SK-N-SH treated with all-trans-retinoic acid at 6 μM for 48 hours (cell line): ENCODE data around the gene ELOVL6.

Experiments
- ATAC-seq: fragments of 200-7000 bp; cut with Tn5 transposase; 3 replicates; pipeline ENCODE4 v1.9.1; 2020; ENCODE audit warnings: mild to moderate bottlenecking, moderate library complexity
- BACH2 ChIP-seq: fragments of 250-450 bp; sonication (Bioruptor Pico); IDR thresholded peaks from 2 replicates; pipeline ENCODE4 v1.9.0; 2021; ENCODE audit warnings: mild to moderate bottlenecking, borderline replicate concordance
- CREB5 ChIP-seq: fragments of 250-450 bp; sonication (Bioruptor Pico); IDR thresholded peaks from 2 replicates; pipeline ENCODE4 v1.5.1; 2020; ENCODE audit warnings: low read depth, mild to moderate bottlenecking, moderate library complexity
- CSDC2 ChIP-seq: fragments of 250-450 bp; sonication (Bioruptor Pico); IDR thresholded peaks from 2 replicates; pipeline ENCODE4 v1.5.0; 2020; ENCODE audit warnings: mild to moderate bottlenecking, moderate library complexity
- CSRNP3 ChIP-seq: fragments of 250-450 bp; sonication (Bioruptor Pico); IDR thresholded peaks from 2 replicates; pipeline ENCODE4 v1.5.1; 2021; ENCODE audit warnings: mild to moderate bottlenecking, moderate library complexity
- ESRRG ChIP-seq: fragments of 250-450 bp; sonication (Bioruptor Pico); IDR thresholded peaks from 2 replicates; pipeline ENCODE4 v1.6.1; 2021; ENCODE audit warnings: mild to moderate bottlenecking
- GLIS3 ChIP-seq: fragments of 250-450 bp; sonication (Bioruptor Pico); IDR thresholded peaks from 2 replicates; pipeline ENCODE4 v1.5.0; 2020; ENCODE audit warnings: mild to moderate bottlenecking, moderate library complexity
- ISL1 ChIP-seq: fragments of 250-450 bp; sonication (Bioruptor Pico); IDR thresholded peaks from 2 replicates; pipeline ENCODE4 v2.1.2; 2022; ENCODE audit warnings: mild to moderate bottlenecking, moderate library complexity
- OSR1 ChIP-seq: fragments of 250-450 bp; sonication (Bioruptor Pico); IDR thresholded peaks from 2 replicates; pipeline ENCODE4 v1.8.0; 2022; ENCODE audit warnings: moderate library complexity, mild to moderate bottlenecking, inconsistent platforms
- PATZ1 ChIP-seq: fragments of 250-450 bp; sonication (Bioruptor Pico); IDR thresholded peaks from 2 replicates; pipeline ENCODE4 v1.8.0; 2020; ENCODE audit warnings: mild to moderate bottlenecking, moderate library complexity, borderline replicate concordance
- POU6F1 ChIP-seq: fragments of 250-450 bp; sonication (Bioruptor Pico); IDR thresholded peaks from 2 replicates; pipeline ENCODE4 v1.8.0; 2021; ENCODE audit warnings: low read depth, mild to moderate bottlenecking, moderate library complexity, borderline replicate concordance
- PPARA ChIP-seq: fragments of 250-450 bp; sonication (Bioruptor Pico); IDR thresholded peaks from 2 replicates; pipeline ENCODE4 v1.5.0; 2020; ENCODE audit warnings: mild to moderate bottlenecking, borderline replicate concordance
- RARB ChIP-seq: fragments of 250-450 bp; sonication (Bioruptor Pico); IDR thresholded peaks from 2 replicates; pipeline ENCODE4 v1.8.0; 2021; ENCODE audit warnings: mild to moderate bottlenecking, moderate library complexity
- SNAI2 ChIP-seq: fragments of 250-450 bp; sonication (Bioruptor Pico); IDR thresholded peaks from 2 replicates; pipeline ENCODE4 v1.5.0; 2020; ENCODE audit warnings: mild to moderate bottlenecking, moderate library complexity
- TCF4 ChIP-seq: fragments of 250-450 bp; sonication (Bioruptor Pico); IDR thresholded peaks from 2 replicates; pipeline ENCODE4 v1.8.0; 2021; ENCODE audit warnings: mild to moderate bottlenecking, moderate library complexity, borderline replicate concordance
- TOX ChIP-seq: fragments of 250-450 bp; sonication (Bioruptor Pico); IDR thresholded peaks from 2 replicates; pipeline ENCODE4 v1.8.0; 2021; ENCODE audit warnings: mild to moderate bottlenecking, moderate library complexity, borderline replicate concordance
- TSHZ2 ChIP-seq: fragments of 250-450 bp; sonication (Bioruptor Pico); IDR thresholded peaks from 2 replicates; pipeline ENCODE4 v1.5.0; 2020; ENCODE audit warnings: mild to moderate bottlenecking, moderate library complexity
- ZC3H10 ChIP-seq: fragments of 250-450 bp; sonication (Bioruptor Pico); IDR thresholded peaks from 2 replicates; pipeline ENCODE4 v1.5.1; 2021; ENCODE audit warnings: mild to moderate bottlenecking, moderate library complexity
- ZFP3 ChIP-seq: fragments of 250-450 bp; sonication (Bioruptor Pico); IDR thresholded peaks from 2 replicates; pipeline ENCODE4 v1.5.0; 2020; ENCODE audit warnings: mild to moderate bottlenecking, moderate library complexity
- ZFP30 ChIP-seq: fragments of 450-650 bp; formaldehyde crosslinking; IDR thresholded peaks from 2 replicates; pipeline ENCODE4 v1.5.0; 2022; ENCODE audit warnings: mild to moderate bottlenecking, moderate library complexity
- ZNF565 ChIP-seq: fragments of 450-650 bp; formaldehyde crosslinking; conservative IDR thresholded peaks from 2 replicates; pipeline ENCODE4 v1.5.0; 2020; ENCODE audit warnings: low read depth, mild to moderate bottlenecking, moderate library complexity
- ZNF70 ChIP-seq: fragments of 450-650 bp; formaldehyde crosslinking; IDR thresholded peaks from 2 replicates; pipeline ENCODE4 v1.5.0; 2020; ENCODE audit warnings: mild to moderate bottlenecking, moderate library complexity
- ZNF8 ChIP-seq: fragments of 450-650 bp; formaldehyde crosslinking; IDR thresholded peaks from 2 replicates; pipeline ENCODE4 v1.5.0; 2020; ENCODE audit warnings: mild to moderate bottlenecking, moderate library complexity

ELOVL6 gene

DNA sequence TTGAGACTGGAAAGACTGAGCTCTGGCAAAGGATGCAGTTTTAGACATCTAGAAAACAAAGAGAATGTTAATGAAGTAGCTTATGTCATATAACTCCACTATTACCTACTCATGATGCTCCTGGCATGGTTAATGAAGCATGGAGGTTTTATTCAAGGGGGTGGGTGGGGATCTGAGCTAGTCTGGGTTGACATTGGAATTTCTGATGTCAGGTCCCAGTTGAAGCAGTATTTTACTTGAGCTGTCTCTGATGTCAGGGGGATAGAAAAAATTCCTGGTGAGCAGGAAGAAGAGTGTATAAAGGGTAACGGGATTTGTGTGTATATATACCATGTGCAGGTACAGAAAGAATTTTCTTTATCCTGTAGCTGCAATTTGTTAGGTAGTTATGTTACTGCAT lies 102.0 kb downstream of the ELOVL6 start:
- no peak for ATAC-seq
- TF ChIP-seq ZC3H10 (CRISPR knock-in tag), result no peak

DNA sequence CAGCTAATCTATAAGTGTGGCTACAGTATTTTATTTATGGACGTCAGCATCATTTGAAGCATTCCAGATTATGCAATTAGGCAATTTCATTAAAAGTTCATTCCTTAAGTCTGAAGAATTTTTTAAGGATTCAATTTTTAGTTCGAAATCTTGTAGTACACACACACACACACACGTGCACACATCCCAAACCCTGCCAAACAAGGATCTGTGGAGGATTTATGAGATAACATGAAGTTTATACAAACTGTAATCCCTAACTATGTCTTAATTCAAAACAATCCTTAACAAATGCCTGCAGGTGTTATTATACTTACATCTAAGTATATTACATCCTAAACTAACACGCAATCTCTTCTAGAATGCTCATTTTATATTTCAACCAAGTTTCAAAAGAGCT lies 105.8 kb downstream of the ELOVL6 start:
- ATAC-seq, result no peak
- TF ChIP-seq OSR1 (CRISPR knock-in tag) (no peak), ESRRG (no peak), SNAI2 (CRISPR knock-in tag) (no peak), ZC3H10 (CRISPR knock-in tag) (no peak), ZFP3 (CRISPR knock-in tag) (no peak), TCF4 (CRISPR knock-in tag) (no peak), CSDC2 (CRISPR knock-in tag) (no peak), TSHZ2 (no peak), PPARA (CRISPR knock-in tag) (no peak), CSRNP3 (CRISPR knock-in tag) (no peak), ZFP30 (no peak), ZNF8 (CRISPR knock-in tag) (no peak), ZNF565 (CRISPR knock-in tag) (no peak), POU6F1 (CRISPR knock-in tag) (no peak), BACH2 (no peak), RARB (no peak), PATZ1 (CRISPR knock-in tag) (no peak), ISL1 (CRISPR knock-in tag) (no peak), GLIS3 (CRISPR knock-in tag) (no peak), TOX (no peak)
- TF ChIP-seq, all 23 proteins: peak for 0

DNA sequence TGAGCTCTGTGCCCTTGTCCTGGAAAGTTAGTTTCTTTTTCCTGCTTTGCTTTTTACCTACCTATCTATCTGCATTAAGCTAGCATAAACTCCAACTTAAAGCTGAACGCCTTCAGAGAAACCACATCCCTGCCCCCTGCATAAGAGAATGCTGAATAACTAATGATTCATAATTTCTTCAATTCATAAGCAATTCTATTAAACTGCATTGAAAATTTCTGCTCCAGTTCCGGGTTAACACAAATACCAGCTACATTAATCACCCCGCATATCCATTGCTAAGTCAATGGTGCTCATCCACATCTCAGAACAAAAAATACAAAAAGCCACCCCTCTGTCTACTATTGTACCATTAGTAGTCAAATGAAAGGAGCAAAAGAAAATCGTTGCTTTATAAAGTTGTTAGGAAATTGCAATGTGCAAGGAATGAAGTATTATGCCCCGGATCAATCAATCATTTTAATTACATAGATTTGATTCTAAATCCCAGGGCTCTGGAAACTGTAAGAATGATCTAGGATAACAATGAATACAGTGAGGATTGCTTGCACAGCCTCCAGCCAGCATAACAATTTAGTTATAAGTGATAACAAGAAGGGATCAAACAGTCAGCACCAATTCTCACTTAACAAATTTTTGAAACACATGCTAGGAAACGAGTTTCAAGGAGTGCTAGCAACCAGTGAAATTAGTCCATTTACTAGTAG lies 106.8 kb downstream of the ELOVL6 start:
- ATAC-seq, result peak; percentile 81
- TF ChIP-seq CREB5 (CRISPR knock-in tag) (no peak), ZFP3 (CRISPR knock-in tag) (no peak), RARB (no peak), PATZ1 (CRISPR knock-in tag) (no peak), TSHZ2 (no peak), BACH2 (no peak), ZFP30 (no peak), ISL1 (CRISPR knock-in tag) (no peak), ESRRG (no peak), ZNF70 (no peak), POU6F1 (CRISPR knock-in tag) (no peak), PPARA (CRISPR knock-in tag) (no peak), ZNF8 (CRISPR knock-in tag) (no peak)
